Fibroblast of mammary gland (primary cell): ENCODE data around the gene BIK.

Source experiments
- DNase-seq: peaks from one replicate; pipeline ENCODE4 v3.0.0-alpha.2; 2010; ENCODE audit warnings: low read depth
- H3K4me3 ChIP-seq: 2 replicates; pipeline ENCODE4 v1.5.1; 2011; ENCODE audit warnings: low read depth, mild to moderate bottlenecking, low read length, moderate library complexity; ENCODE audit not compliant: control insufficient read depth
- CTCF ChIP-seq: conservative IDR thresholded peaks from 2 replicates; pipeline ENCODE4 v1.5.1; 2011; ENCODE audit warnings: low read depth, low read length, inconsistent platforms; ENCODE audit not compliant: control insufficient read depth, insufficient read depth

The BIK gene

GRCh38 chr22:43113526-43114251 lies 3.1 kb downstream of the BIK start:
- no peak overlapping the region for H3K4me3 ChIP-seq
- DNase-seq, result no peak
- no peak for TF ChIP-seq CTCF

- TF ChIP-seq CTCF, result no peak
- no peak for DNase-seq
- H3K4me3 ChIP-seq, result no peak overlapping the region
Measured at GRCh38 chr22:43114958-43115357, 4.4 kb downstream of the BIK start.

- DNase-seq, result no peak
- TF ChIP-seq CTCF, result no peak
- no peak overlapping the region for H3K4me3 ChIP-seq
Measured at GRCh38 chr22:43116932-43117331, 6.4 kb downstream of the BIK start.

- H3K4me3 ChIP-seq, result no peak overlapping the region
- DNase-seq, result no peak
- TF ChIP-seq CTCF, result no peak
Measured at GRCh38 chr22:43118024-43118849, 7.7 kb downstream of the BIK start.

GRCh38 chr22:43118953-43119458 lies 8.5 kb downstream of the BIK start:
- DNase-seq, result peak; percentile 33
- TF ChIP-seq CTCF, result no peak
- H3K4me3 ChIP-seq, result no peak overlapping the region

- DNase-seq, result peak; percentile 49
- TF ChIP-seq CTCF, result no peak
- H3K4me3 ChIP-seq, result no peak overlapping the region
Measured at GRCh38 chr22:43126501-43127165, 16.1 kb downstream of the BIK start.
